OCI-LY3 (cell line): ENCODE results near the gene MOB3B.

Experiments used
- CTCF ChIP-seq: fragments of 200-600, 300-600 bp; sonication (generic); IDR thresholded peaks from 2 replicates; pipeline ENCODE4 v1.5.1; 2014; ENCODE audit warnings: antibody characterized with exemption, low read length, low read depth
- EZH2phosphoT487 ChIP-seq: fragments of 200-600 bp; shearing (Covaris generic); IDR thresholded peaks from 2 replicates; pipeline ENCODE4 v1.6.1; 2018; ENCODE audit warnings: antibody characterized with exemption, mixed run types, low read depth

- TF ChIP-seq CTCF (no peak), EZH2phosphoT487 (no peak)
Measured at GRCh38 chr9:27340961-27341511, 188.6 kb downstream of the MOB3B start.
